Upper lobe of left lung (tissue), 6 donors: ENCODE data around the gene CYP2A13. TPM values are rescaled to one million over a fixed set of nuclear protein-coding genes. Genes with fewer than 3 reads are reported as not detected.

Experiments
- ATAC-seq, 2 donors: fragments of 200-7000 bp; cut with Tn5 transposase; one replicate each; pipeline ENCODE4 v1.9.1; 2022; ENCODE audit warnings: mild to moderate bottlenecking in 2 of 2, moderate library complexity in 2 of 2; ENCODE audit not compliant: low FRiP score in 2 of 2
- DNase-seq, 2 donors: peaks; one replicate each; pipeline ENCODE4 v3.0.0-alpha.2; 2019 to 2020
- H3K27ac ChIP-seq, 4 donors: fragments of 200-600 bp; sonication (generic); one replicate each; pipeline ENCODE4 v1.5.1; 2016 to 2019
- H3K27me3 ChIP-seq, 4 donors: fragments of 200-600 bp; sonication (generic); one replicate each; pipeline ENCODE4 v1.5.1; 2017 to 2019
- H3K36me3 ChIP-seq, 4 donors: fragments of 200-600 bp; sonication (generic); one replicate each; pipeline ENCODE4 v1.5.1; 2016 to 2019
- H3K4me1 ChIP-seq, 4 donors: fragments of 200-600 bp; sonication (generic); one replicate each; pipeline ENCODE4 v1.5.1; 2018 to 2019
- H3K4me3 ChIP-seq, 4 donors: fragments of 200-600 bp; sonication (generic); one replicate each; pipeline ENCODE4 v1.5.1; 2017 to 2019; ENCODE audit warnings: mild to moderate bottlenecking in 2 of 4, moderate library complexity in 1 of 4
- H3K9me3 ChIP-seq, 4 donors: fragments of 200-600 bp; sonication (generic); one replicate each; pipeline ENCODE4 v1.5.1; 2018 to 2019
- CTCF ChIP-seq, 6 experiments: fragments of 450-650 bp in 4 of 6; fragments of 200-600 bp in 2 of 6; sonication (generic) in 2 of 6; IDR thresholded peaks; one replicate each; pipeline ENCODE4 v1.5.1; 2016 to 2019; ENCODE audit warnings: antibody characterized with exemption in 6 of 6
- EP300 ChIP-seq, 4 donors: sonication (generic); formaldehyde crosslinking; IDR thresholded peaks; one replicate each; pipeline ENCODE4 v1.5.1; 2017; ENCODE audit warnings: antibody characterized with exemption in 4 of 4, control low read depth in 2 of 4
- POLR2A ChIP-seq, 4 donors: fragments of 450-650 bp; IDR thresholded peaks; one replicate each; pipeline ENCODE4 v1.5.1; 2016 to 2017; ENCODE audit warnings: antibody characterized with exemption in 4 of 4, mild to moderate bottlenecking in 2 of 4
- POLR2AphosphoS5 ChIP-seq, 2 donors: sonication (generic); formaldehyde crosslinking; IDR thresholded peaks; one replicate each; pipeline ENCODE4 v1.5.1; 2017; ENCODE audit warnings: antibody characterized with exemption in 2 of 2
- WGBS, 2 donors: methylation state at CpG; one replicate each; pipeline ENCODE4 v1.1.5; 2017 to 2018; 5-methylcytosine and 5-hydroxymethylcytosine counted together
- total RNA-seq, 6 donors: library from RNA; depleted of rRNA in 4 of 6; stranded (reverse); fragments of >200 nt in 4 of 6; gene quantifications; one replicate each; pipeline versions ENCODE4 v1.1.0 to v1.2.1, GENCODE V29; 2016 to 2021
- donor health status: DM: no; HTN: no; CAD: no; lungs with moderate emphysema.
- donor health status: DM: no; HTN: yes; CAD: no; lungs with severe emphysema.

CYP2A13 gene
- total RNA-seq, 6 donors from 2014 or later: 1.3 to 2.8 TPM; not detected in 4

DNA sequence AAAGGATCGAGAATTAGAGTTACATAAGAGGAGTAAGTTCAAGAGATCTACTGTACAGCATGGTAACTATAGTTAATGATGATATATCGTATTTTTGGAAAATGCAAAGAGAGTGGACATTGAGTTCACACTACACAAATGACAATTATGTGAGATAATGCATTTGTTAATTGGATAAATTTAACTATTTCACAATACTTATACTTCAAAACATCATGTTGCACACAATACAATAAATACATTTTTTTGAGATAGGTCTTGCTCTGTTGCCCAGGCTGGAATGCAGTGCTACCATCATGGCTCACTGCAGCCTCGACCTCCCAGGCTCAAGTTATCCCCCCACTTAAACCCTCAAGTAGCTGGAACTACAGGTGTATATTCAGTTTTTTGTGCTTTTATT, 17.9 kb downstream of the CYP2A13 start:
- no peak for DNase-seq

DNA sequence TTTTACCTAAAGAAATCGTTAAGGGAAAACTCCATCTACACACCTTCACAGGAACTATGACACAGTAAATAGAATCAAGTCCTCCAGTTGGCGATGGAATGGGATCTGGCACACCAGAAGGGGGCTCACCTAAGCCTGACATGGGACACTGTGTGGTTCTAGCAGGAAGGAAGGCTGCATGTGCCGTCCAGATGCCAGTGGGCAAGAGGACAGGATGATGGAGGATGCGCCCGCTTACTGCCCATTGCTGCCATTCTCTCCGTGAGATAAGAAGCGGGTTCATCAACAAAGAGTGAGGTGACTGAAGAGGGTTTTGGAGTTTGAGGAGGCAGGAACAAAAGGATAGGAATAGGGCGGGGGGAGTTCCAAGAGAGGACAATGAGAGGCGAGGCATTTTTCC, 23.0 kb downstream of the CYP2A13 start:
- 82 to 88% methylated on average over 9 of the region's 9 CpGs for WGBS, 2 donors
- no peak for ATAC-seq
- DNase-seq: no peak
- Histone ChIP-seq H3K4me3 (no peak overlapping the region), H3K9me3 (no peaks in the 10 kb centered on the region), H3K27me3 (no peaks in the 10 kb centered on the region), H3K27ac (no peak overlapping the region), H3K4me1 (no peaks in the 10 kb centered on the region), H3K36me3 (no peaks in the 10 kb centered on the region)
- TF ChIP-seq POLR2A (IDR thresholded peaks at IDR 0.05) (no peak), POLR2AphosphoS5 (IDR thresholded peaks at IDR 0.05) (no peak), EP300 (IDR thresholded peaks at IDR 0.05) (no peak), CTCF (IDR thresholded peaks at IDR 0.05) (no peak)

More for the DNA sequence above, 17.9 kb downstream of the CYP2A13 start:
- WGBS, 2 donors: 76 to 80% methylated on average over 3 of the region's 3 CpGs
- H3K27ac ChIP-seq: no peak overlapping the region
- peaks cover 0 to 14% (median 6%) of the 10 kb centered on the region in 4 donors for H3K9me3 ChIP-seq
- no peaks in the 10 kb centered on the region for H3K4me1 ChIP-seq
- no peak for ATAC-seq
- H3K4me3 ChIP-seq: no peak overlapping the region
- no peak for TF ChIP-seq POLR2AphosphoS5 (IDR thresholded peaks at IDR 0.05)
- TF ChIP-seq CTCF (IDR thresholded peaks at IDR 0.05): no peak
- no peak for TF ChIP-seq EP300 (IDR thresholded peaks at IDR 0.05)
- TF ChIP-seq POLR2A (IDR thresholded peaks at IDR 0.05): no peak
- no peaks in the 10 kb centered on the region for H3K27me3 ChIP-seq
- no peaks in the 10 kb centered on the region for H3K36me3 ChIP-seq

GRCh38 chr19:41111750-41112295, 23.6 kb downstream of the CYP2A13 start:
- no peaks in the 10 kb centered on the region for H3K4me1 ChIP-seq
- H3K9me3 ChIP-seq: no peaks in the 10 kb centered on the region
- no peak overlapping the region for H3K27ac ChIP-seq
- TF ChIP-seq POLR2AphosphoS5 (IDR thresholded peaks at IDR 0.05) (no peak), EP300 (IDR thresholded peaks at IDR 0.05) (no peak), CTCF (IDR thresholded peaks at IDR 0.05) (no peak), POLR2A (IDR thresholded peaks at IDR 0.05) (no peak)
- H3K4me3 ChIP-seq: no peak overlapping the region
- DNase-seq (no peak), ATAC-seq (no peak)
- no peaks in the 10 kb centered on the region for H3K36me3 ChIP-seq
- 92 to 95% methylated on average over 5 of the region's 5 CpGs for WGBS, 2 donors
- no peaks in the 10 kb centered on the region for H3K27me3 ChIP-seq

- peak in 1 of 2 donors; percentile 50 for ATAC-seq
- no peaks in the 10 kb centered on the region for H3K36me3 ChIP-seq
- TF ChIP-seq EP300 (IDR thresholded peaks at IDR 0.05) (no peak), POLR2A (IDR thresholded peaks at IDR 0.05) (no peak), CTCF (IDR thresholded peaks at IDR 0.05) (no peak), POLR2AphosphoS5 (IDR thresholded peaks at IDR 0.05) (no peak)
- no peaks in the 10 kb centered on the region for H3K4me1 ChIP-seq
- no peaks in the 10 kb centered on the region for H3K9me3 ChIP-seq
- H3K27ac ChIP-seq: no peak overlapping the region
- no peak overlapping the region for H3K4me3 ChIP-seq
- no peak for DNase-seq
- no peaks in the 10 kb centered on the region for H3K27me3 ChIP-seq
- 80 to 82% methylated on average over 6 of the region's 7 CpGs for WGBS, 2 donors
Observed at GRCh38 chr19:41112728-41113290, 24.6 kb downstream of the CYP2A13 start.

GRCh38 chr19:41114132-41114531, 25.9 kb downstream of the CYP2A13 start, which contains the start of gene CYP2F1:
Gene CYP2F1, plus strand, starts transcription at chr19:41114432. Its CDS starts 1,757 bp downstream, at chr19:41116189.
- Histone ChIP-seq H3K9me3 (no peaks in the 10 kb centered on the region), H3K36me3 (no peaks in the 10 kb centered on the region), H3K27ac (no peak within 1 kb of the TSS), H3K4me3 (no peak within 1 kb of the TSS), H3K27me3 (no peaks in the 10 kb centered on the region), H3K4me1 (no peaks in the 10 kb centered on the region)
- DNase-seq: no peak
- ATAC-seq: no peak
- 61 to 73% methylated on average over 7 of the region's 7 CpGs for WGBS, 2 donors
- TF ChIP-seq CTCF (IDR thresholded peaks at IDR 0.05) (no peak), POLR2AphosphoS5 (IDR thresholded peaks at IDR 0.05) (no peak), POLR2A (IDR thresholded peaks at IDR 0.05) (no peak)
